ENCODE data around the gene ZNF556.
"Not testable (repeated sequence)": the region's sequence is repeated elsewhere in the genome, so short reads cannot be mapped to it uniquely, and the experiment has no call there.

ZNF556 gene

DNA sequence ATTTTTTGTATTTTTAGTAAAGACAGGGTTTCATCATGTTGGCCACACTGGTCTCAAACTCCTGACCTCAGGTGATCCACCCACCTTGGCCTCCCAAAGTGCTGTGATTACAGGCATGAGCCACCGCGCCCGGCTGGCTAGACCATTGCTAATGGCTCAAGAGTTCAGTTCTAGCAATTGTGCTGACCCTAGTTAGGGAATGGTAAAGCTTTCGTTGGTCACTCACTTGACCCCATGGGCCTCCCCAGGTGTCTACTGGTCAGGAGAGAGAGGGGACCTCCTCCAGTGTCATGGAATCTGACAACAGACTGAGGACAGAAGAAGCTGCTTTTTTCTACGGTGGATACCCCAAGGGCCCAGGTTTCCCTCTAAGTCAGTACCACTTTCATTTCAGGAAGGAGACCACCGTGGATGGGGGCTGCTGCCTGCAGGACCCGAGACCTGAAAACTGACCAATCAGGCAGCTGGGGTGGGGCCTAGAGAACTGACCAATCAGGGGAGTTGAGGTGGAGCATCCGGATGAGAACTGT, 575 bp upstream of the ZNF556 start:
- no peak for DNase-seq (ENCODE audit: low read depth, low spot score)
- in situ Hi-C loops (cut with HindIII; ENCODE audit: low sequenced_read_pairs): no loop called here
- no peak overlapping the region for H3K4me3 ChIP-seq (ENCODE audit: low read depth, low read length)
- TF ChIP-seq, protein P1, sequence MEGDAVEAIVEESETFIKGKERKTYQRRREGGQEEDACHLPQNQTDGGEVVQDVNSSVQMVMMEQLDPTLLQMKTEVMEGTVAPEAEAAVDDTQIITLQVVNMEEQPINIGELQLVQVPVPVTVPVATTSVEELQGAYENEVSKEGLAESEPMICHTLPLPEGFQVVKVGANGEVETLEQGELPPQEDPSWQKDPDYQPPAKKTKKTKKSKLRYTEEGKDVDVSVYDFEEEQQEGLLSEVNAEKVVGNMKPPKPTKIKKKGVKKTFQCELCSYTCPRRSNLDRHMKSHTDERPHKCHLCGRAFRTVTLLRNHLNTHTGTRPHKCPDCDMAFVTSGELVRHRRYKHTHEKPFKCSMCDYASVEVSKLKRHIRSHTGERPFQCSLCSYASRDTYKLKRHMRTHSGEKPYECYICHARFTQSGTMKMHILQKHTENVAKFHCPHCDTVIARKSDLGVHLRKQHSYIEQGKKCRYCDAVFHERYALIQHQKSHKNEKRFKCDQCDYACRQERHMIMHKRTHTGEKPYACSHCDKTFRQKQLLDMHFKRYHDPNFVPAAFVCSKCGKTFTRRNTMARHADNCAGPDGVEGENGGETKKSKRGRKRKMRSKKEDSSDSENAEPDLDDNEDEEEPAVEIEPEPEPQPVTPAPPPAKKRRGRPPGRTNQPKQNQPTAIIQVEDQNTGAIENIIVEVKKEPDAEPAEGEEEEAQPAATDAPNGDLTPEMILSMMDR (IDR thresholded peaks at IDR 0.05; ENCODE audit: low read depth, low read length): no peak

DNA sequence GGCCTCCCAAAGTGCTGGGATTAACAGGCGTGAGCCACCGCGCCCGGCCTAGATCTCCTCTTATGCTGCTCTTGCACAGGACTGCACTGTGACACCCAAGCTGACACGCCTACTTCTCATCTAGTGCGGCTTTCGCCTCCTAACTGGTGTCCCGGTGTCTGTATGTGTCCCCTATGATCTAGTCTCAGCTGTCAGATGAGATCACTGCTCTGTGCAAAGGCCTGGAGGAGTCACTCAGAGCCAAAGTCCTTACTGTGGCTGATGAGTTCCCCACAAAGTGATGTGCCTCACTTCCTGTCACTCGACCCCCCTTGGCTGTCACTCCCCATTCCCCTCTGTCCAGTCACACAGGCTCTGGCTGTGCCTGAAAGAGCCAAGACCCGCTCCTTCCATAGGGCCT, 2.5 kb downstream of the ZNF556 start:
- in situ Hi-C loops (cut with HindIII; ENCODE audit: low sequenced_read_pairs): no loop called here
- TF ChIP-seq, protein P1 (IDR thresholded peaks at IDR 0.05; ENCODE audit: low read depth, low read length): no peak
- H3K4me3 ChIP-seq (ENCODE audit: low read depth, low read length): no peak overlapping the region
- no peak for DNase-seq (ENCODE audit: low read depth, low spot score)

DNA sequence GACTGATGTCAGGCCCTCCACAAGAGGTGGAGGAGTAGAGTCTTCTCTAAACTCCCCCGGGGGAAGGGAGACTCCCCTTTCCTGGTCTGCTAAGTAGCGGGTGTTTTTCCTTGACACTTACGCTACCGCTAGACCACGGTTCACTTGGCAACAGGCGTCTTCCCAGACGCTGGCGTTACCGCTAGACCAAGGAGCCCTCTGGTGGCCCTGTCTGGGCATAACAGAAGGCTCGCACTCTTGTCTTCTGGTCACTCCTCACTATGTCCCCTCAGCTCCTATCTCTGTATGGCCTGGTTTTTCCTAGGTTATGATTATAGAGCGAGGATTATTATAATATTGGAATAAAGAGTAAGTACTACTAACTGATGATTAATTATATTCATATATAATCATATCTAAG, 5.0 kb downstream of the ZNF556 start:
- H3K4me3 ChIP-seq (ENCODE audit: low read depth, low read length); in situ Hi-C loops (cut with HindIII; ENCODE audit: low sequenced_read_pairs); DNase-seq (ENCODE audit: low read depth, low spot score): not testable (repeated sequence)

DNA sequence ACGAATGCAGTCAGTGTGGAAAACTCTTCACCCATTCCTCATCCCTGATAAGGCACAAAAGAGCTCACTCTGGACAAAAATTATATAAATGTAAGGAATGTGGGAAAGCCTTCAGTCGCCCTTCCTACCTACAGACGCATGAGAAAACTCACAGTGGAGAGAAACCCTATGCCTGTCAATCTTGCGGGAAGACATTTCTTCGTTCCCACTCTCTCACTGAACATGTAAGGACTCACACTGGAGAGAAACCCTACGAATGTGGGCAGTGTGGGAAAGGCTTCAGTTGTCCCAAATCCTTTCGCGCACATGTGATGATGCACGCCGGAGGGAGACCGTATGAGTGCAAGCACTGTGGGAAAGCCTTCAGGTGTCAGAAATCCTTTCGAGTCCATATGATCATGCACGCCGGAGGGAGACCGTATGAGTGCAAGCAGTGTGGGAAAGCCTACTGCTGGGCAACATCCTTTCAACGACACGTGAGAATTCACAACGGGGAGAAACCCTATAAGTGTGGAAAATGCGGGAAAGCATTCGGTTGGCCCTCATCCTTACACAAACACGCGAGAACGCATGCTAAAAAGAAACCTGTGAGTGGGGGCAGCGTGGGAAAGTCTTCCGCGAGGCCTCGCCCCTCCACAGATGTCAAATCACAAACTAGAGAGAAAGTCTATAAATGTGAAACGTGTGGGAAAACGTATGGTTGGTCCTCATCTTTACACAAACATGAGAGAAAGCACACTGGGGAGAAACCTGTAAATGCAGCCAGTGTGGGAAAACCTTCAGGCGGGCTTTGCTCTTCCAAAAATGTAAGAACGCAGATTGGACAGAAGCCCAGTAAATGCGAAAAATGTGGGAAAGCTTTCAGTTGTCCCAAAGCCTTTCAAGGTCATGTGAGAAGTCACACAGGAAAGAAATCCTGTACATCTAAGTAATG, 10.5 kb downstream of the ZNF556 start:
- TF ChIP-seq, protein P1 (IDR thresholded peaks at IDR 0.05; ENCODE audit: low read depth, low read length): no peak
- no peak for DNase-seq (ENCODE audit: low read depth, low spot score)
- no peak overlapping the region for H3K4me3 ChIP-seq (ENCODE audit: low read depth, low read length)
- in situ Hi-C loops (cut with HindIII; ENCODE audit: low sequenced_read_pairs): no loop called here

DNA sequence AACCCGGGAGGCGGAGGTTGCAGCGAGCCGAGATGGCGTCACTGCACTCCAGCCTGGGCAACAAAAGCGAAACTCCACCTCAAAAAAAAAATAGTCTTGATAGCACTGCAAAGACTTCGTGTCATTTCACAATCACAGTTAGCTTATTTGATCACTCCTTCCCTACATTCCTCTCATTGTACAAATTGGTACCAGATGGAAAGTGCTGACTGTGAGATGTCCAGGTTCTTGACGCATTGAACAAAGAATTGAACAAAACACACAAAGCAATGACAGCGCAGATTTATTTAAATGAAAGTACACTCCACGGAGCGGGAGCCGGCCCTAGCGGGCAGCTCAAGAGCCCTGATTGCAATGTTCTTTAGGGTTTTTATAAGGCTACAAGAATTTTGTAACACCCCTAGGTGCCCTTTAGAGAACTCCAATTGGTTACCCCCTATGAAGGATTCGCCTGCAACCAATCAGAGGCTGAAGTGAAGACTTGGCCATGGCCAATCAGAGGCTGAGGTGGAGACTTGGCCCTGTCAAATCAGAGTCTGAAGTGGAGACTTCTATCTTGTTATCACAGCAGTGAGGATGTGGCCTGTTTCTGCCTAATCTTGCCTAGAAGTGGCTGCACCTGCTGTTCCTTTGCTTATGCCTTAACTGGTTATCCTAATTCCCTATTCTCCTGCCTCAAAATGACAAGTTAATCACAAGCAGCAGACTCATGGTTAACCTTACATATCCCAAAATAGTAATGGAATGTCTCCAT, 16.7 kb downstream of the ZNF556 start:
- in situ Hi-C loops (cut with HindIII; ENCODE audit: low sequenced_read_pairs): no loop called here
- TF ChIP-seq, protein P1 (IDR thresholded peaks at IDR 0.05; ENCODE audit: low read depth, low read length): no peak
- H3K4me3 ChIP-seq (ENCODE audit: low read depth, low read length): no peak overlapping the region
- DNase-seq (ENCODE audit: low read depth, low spot score): no peak

DNA sequence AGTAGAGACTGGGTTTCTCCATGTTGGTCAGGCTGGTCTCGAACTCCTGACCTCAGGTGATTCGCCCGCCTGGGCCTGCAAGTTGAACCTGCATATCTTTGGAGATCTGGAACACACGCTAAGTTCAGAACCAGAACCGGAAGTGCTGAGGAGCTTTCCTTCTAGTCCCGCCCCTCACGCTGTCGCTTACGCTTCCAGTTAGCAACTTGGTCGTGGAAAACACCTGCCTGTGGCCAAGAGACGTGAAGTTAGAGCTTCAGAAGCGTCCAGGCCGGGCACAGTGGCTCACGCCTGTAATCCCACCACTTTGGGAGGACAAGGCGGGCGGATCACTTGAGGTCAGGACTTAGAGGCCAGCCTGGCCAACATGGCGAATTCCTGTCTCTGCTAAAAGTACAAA, 18.6 kb downstream of the ZNF556 start:
- DNase-seq (ENCODE audit: low read depth, low spot score): no peak
- in situ Hi-C loops (cut with HindIII; ENCODE audit: low sequenced_read_pairs): no loop called here
- TF ChIP-seq, protein P1 (IDR thresholded peaks at IDR 0.05; ENCODE audit: low read depth, low read length): no peak
- H3K4me3 ChIP-seq (ENCODE audit: low read depth, low read length): no peak overlapping the region
